Measurements from ENCODE around the gene NMS. TPM values are rescaled to one million over a fixed set of nuclear protein-coding genes. Genes with fewer than 3 reads are reported as not detected.

The NMS gene
- total and polyA plus RNA-seq, 2 of the 8 experiments (the other 6 are each of a cell fraction or from before 2014, with no cell fraction given) = not detected

DNA sequence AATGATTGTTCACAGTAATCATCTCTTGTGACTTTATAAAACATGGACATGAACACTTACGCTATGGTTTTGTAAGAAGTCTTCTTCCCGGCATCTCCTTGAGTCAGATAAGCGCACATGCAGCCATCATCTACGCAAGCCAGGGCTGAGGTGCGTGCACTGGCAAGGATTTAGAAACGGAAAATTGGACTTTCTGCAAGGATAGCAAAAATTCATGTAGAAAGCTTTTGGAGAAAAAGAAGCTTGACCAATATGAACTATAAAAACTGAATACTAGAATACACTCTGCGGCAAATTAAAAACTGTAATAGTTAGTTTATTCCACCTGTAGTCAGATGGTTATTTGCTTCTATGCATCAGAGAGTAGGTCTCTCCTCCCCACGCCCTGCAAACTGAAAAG, 6.3 kb downstream of the NMS start:
- WGBS, 2 experiments (ENCODE audit: extremely low coverage in 1 of 2, insufficient coverage in 1 of 2, insufficient read length in 1 of 2, insufficient replicate concordance in 2 of 2, low coverage in 1 of 2, low lambda C conversion rate in 2 of 2, missing lambda C conversion rate in 1 of 2) = 94% methylated on average over 8 of the region's 8 CpGs; no CpG with 5 or more reads in 1 of the 2 experiments
- H3K4me3 ChIP-seq (ENCODE audit: extremely low read depth in 1 of 4, insufficient read depth in 2 of 4, low read depth in 3 of 4, low read length in 4 of 4) = no peak overlapping the region
- H2BK5ac ChIP-seq (ENCODE audit: low read depth, low read length) = no peak overlapping the region
- DNase-seq (ENCODE audit: low read depth in 1 of 2, low spot score in 2 of 2) = no peak
- H2AK5ac ChIP-seq (ENCODE audit: low read depth, low read length) = no peak overlapping the region
- FAIRE-seq = no peak
- H2BK15ac ChIP-seq (ENCODE audit: low read length) = no peak overlapping the region
- H3K18ac ChIP-seq (ENCODE audit: extremely low read depth, low read length) = no peak overlapping the region
- no peak overlapping the region for H2AFZ ChIP-seq (ENCODE audit: low read length)
- H3K56ac ChIP-seq (replicated peaks; ENCODE audit: insufficient read length, low read depth, low read length) = no peak overlapping the region
- no peaks in the 10 kb centered on the region for H3K79me2 ChIP-seq (ENCODE audit: control insufficient read depth in 1 of 2, insufficient read depth in 2 of 2, low read length in 2 of 2)
- H2BK20ac ChIP-seq (ENCODE audit: low read length) = no peak overlapping the region
- H2BK120ac ChIP-seq (replicated peaks; ENCODE audit: low read depth, low read length) = no peak overlapping the region
- H3K9me3 ChIP-seq (ENCODE audit: insufficient read depth in 2 of 2, low read depth in 1 of 2, low read length in 1 of 2) = no peaks in the 10 kb centered on the region
- H3K27me3 ChIP-seq (replicated peaks in 1 of 4; ENCODE audit: control insufficient read depth in 3 of 4, extremely low read depth in 1 of 4, insufficient read depth in 3 of 4, low read length in 3 of 4) = no peaks in the 10 kb centered on the region
- H3K23me2 ChIP-seq (ENCODE audit: low read depth, low read length) = no peaks in the 10 kb centered on the region
- H3K9ac ChIP-seq (replicated peaks in 1 of 4; ENCODE audit: extremely low read depth in 1 of 4, low read depth in 3 of 4, low read length in 3 of 4) = no peak overlapping the region
- H3K14ac ChIP-seq (ENCODE audit: insufficient read length) = no peak overlapping the region
- no peak overlapping the region for H4K5ac ChIP-seq (ENCODE audit: insufficient read length, low read depth, low read length)
- no peak overlapping the region for H4K8ac ChIP-seq (ENCODE audit: extremely low read depth, insufficient read depth, low read length)
- no peak overlapping the region for H3K23ac ChIP-seq (ENCODE audit: insufficient read length)
- no peaks in the 10 kb centered on the region for H3K36me3 ChIP-seq (ENCODE audit: control insufficient read depth in 2 of 4, insufficient read depth in 4 of 4, low read length in 3 of 4)
- H3K4ac ChIP-seq (replicated peaks; ENCODE audit: insufficient read length, low read depth, low read length) = no peak overlapping the region
- no peak overlapping the region for H3K4me2 ChIP-seq (ENCODE audit: insufficient read depth in 1 of 2, low read depth in 2 of 2, low read length in 2 of 2)
- no peaks in the 10 kb centered on the region for H3K79me1 ChIP-seq (ENCODE audit: low read depth, low read length)
- TF ChIP-seq TBP (IDR thresholded peaks at IDR 0.05; ENCODE audit: low read depth, low read length) = no peak
- no peak for TF ChIP-seq EZH2 (IDR thresholded peaks at IDR 0.05; ENCODE audit: low read depth, low read length, severe bottlenecking)
- TF ChIP-seq ZNF274 (IDR thresholded peaks at IDR 0.05; ENCODE audit: borderline replicate concordance, extremely low read depth, low read length) = no peak
- TF ChIP-seq SIX5 (IDR thresholded peaks at IDR 0.05; ENCODE audit: low read depth, low read length) = no peak
- TF ChIP-seq SP2 (IDR thresholded peaks at IDR 0.05; ENCODE audit: low read length) = no peak
- POLR2A ChIA-PET (ENCODE audit: partially characterized antibody) = no interaction called here
- CTCF ChIA-PET (ENCODE audit: partially characterized antibody) = no interaction called here
- H3K4me1 ChIP-seq (replicated peaks in 1 of 4; ENCODE audit: control insufficient read depth in 3 of 4, insufficient read depth in 4 of 4, low read length in 3 of 4) = no peaks in the 10 kb centered on the region
- no peak overlapping the region for H4K91ac ChIP-seq (replicated peaks; ENCODE audit: insufficient read length, low read length)
- H2BK12ac ChIP-seq (ENCODE audit: low read depth, low read length) = no peak overlapping the region
- H4K20me1 ChIP-seq (replicated peaks in 1 of 2; ENCODE audit: control insufficient read depth in 1 of 2, insufficient read depth in 2 of 2, low read length in 2 of 2) = no peaks in the 10 kb centered on the region
- no peak overlapping the region for H3K27ac ChIP-seq (ENCODE audit: low read depth, low read length)

Data from H1 (cell line).